Activated T-helper 1 cell treated with anti-CD3 and anti-CD28 coated beads, Interleukin-12 subunit alpha, Interleukin-12 subunit beta, Interleukin-2, Interleukin-4 antibody, amounts not matched to agents 30 ng/mL and 10 ng/mL and 1 ng/mL, durations not matched to agents 14 hours and 24 hours and 36 hours (primary cell): Measurements from ENCODE around the gene SPDL1. TPM values are rescaled to one million over a fixed set of nuclear protein-coding genes. Genes with fewer than 3 reads are reported as not detected.
A peak's percentile ranks its signal among the peaks of the same experiment; 100 is the strongest.

Experiments used
- DNase-seq: peaks from one replicate; pipeline ENCODE4 v3.0.0; 2021; ENCODE audit warnings: low spot score
- H3K27ac Mint-ChIP-seq: one replicate; pipeline ENCODE4 v1.8.0; 2021; ENCODE audit warnings: mild to moderate bottlenecking, mixed read lengths
- H3K27me3 Mint-ChIP-seq: one replicate; pipeline ENCODE4 v1.8.0; 2022; ENCODE audit warnings: mild to moderate bottlenecking, moderate library complexity, mixed read lengths; ENCODE audit not compliant: insufficient read depth
- H3K36me3 Mint-ChIP-seq: one replicate; pipeline ENCODE4 v1.8.0; 2021; ENCODE audit warnings: low read depth, mixed read lengths
- H3K4me1 Mint-ChIP-seq: one replicate; pipeline ENCODE4 v1.8.0; 2021; ENCODE audit warnings: low read depth, mixed read lengths
- H3K4me3 Mint-ChIP-seq: one replicate; pipeline ENCODE4 v1.8.0; 2021; ENCODE audit warnings: mild to moderate bottlenecking, moderate library complexity, mixed read lengths
- H3K9me3 Mint-ChIP-seq: one replicate; pipeline ENCODE4 v1.8.0; 2021; ENCODE audit warnings: mixed read lengths
- intact Hi-C: fragments of 100-400 bp; cut with micrococcal nuclease; formaldehyde crosslinking; loops from one replicate; pipeline ENCODE4 v1.15.1; 2024
- total RNA-seq: library from RNA; stranded (reverse); gene quantifications from 2 replicates; pipeline ENCODE4 v1.2.3, GENCODE V29; 2022

The SPDL1 gene
- total RNA-seq: 34.1 and 41.0 TPM in 2 replicates

GRCh38 chr5:169583424-169584220 lies at the start of gene SPDL1:
SPDL1 (plus strand) TSS chr5:169583773; CDS start chr5:169588417, 4,644 bp downstream.
- peaks cover 46% of the 10 kb centered on the region for H3K4me1 Mint-ChIP-seq
- H3K9me3 Mint-ChIP-seq: no peaks in the 10 kb centered on the region
- intact Hi-C loops: loop anchor here (1.0 to 10.0 kb wide), 14 partner anchors 54 to 1804 kb away; partner anchors contain the start of genes DOCK2, NPM1, PANK3 and RARS1
- H3K4me3 Mint-ChIP-seq: peak within 1 kb of the TSS; percentile 98
- peak; percentile 94 for DNase-seq
- peaks cover 7% of the 10 kb centered on the region for H3K27me3 Mint-ChIP-seq
- H3K36me3 Mint-ChIP-seq: peaks cover 7% of the 10 kb centered on the region
- H3K27ac Mint-ChIP-seq: peak within 1 kb of the TSS; percentile 85

GRCh38 chr5:169534311-169534880 lies 49.2 kb upstream of the SPDL1 start:
- Mint-ChIP-seq H3K27me3 (peaks cover 15% of the 10 kb centered on the region), H3K27ac (no peak overlapping the region), H3K4me1 (no peaks in the 10 kb centered on the region), H3K9me3 (no peaks in the 10 kb centered on the region), H3K4me3 (no peak overlapping the region), H3K36me3 (no peaks in the 10 kb centered on the region)
- intact Hi-C loops: no loop called here
- DNase-seq: no peak

GRCh38 chr5:169534939-169535338 lies 48.6 kb upstream of the SPDL1 start:
- peaks cover 15% of the 10 kb centered on the region for H3K27me3 Mint-ChIP-seq
- H3K9me3 Mint-ChIP-seq: no peaks in the 10 kb centered on the region
- no peak overlapping the region for H3K4me3 Mint-ChIP-seq
- H3K27ac Mint-ChIP-seq: no peak overlapping the region
- intact Hi-C loops: no loop called here
- no peaks in the 10 kb centered on the region for H3K4me1 Mint-ChIP-seq
- no peak for DNase-seq
- no peaks in the 10 kb centered on the region for H3K36me3 Mint-ChIP-seq

DNA sequence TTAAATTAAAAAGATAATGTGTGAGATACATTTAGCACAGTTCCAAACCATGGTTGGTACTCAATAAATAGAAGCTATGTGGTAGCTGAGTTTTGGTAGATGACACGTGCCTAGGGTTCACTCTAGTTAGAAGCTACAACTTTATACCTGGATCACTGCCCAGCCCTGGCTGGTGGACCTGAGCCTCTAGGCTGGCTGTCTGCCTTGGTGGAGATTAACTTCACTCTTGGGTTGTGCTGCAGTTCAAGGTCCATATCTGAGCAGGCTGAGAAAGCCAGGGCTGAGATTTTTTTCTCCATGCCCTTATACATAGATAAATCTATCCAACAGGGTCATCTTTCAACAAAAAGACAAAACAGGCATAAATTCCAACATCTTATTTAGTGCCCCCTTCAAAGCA lies 44.6 kb upstream of the SPDL1 start:
- intact Hi-C loops: no loop called here
- Mint-ChIP-seq H3K9me3 (no peaks in the 10 kb centered on the region), H3K4me1 (no peaks in the 10 kb centered on the region), H3K27ac (no peak overlapping the region), H3K36me3 (no peaks in the 10 kb centered on the region), H3K4me3 (no peak overlapping the region), H3K27me3 (peaks cover 22% of the 10 kb centered on the region)
- DNase-seq: no peak

- no peak for DNase-seq
- Mint-ChIP-seq H3K4me1 (peaks cover 5% of the 10 kb centered on the region), H3K27me3 (peaks cover 25% of the 10 kb centered on the region), H3K9me3 (no peaks in the 10 kb centered on the region), H3K27ac (no peak overlapping the region), H3K4me3 (no peak overlapping the region), H3K36me3 (no peaks in the 10 kb centered on the region)
- intact Hi-C loops: no loop called here
Measured at GRCh38 chr5:169542811-169543210, 40.8 kb upstream of the SPDL1 start.

- H3K4me1 Mint-ChIP-seq: peaks cover 5% of the 10 kb centered on the region
- no peak overlapping the region for H3K27ac Mint-ChIP-seq
- H3K36me3 Mint-ChIP-seq: no peaks in the 10 kb centered on the region
- no peak overlapping the region for H3K4me3 Mint-ChIP-seq
- intact Hi-C loops: no loop called here
- H3K9me3 Mint-ChIP-seq: no peaks in the 10 kb centered on the region
- no peak for DNase-seq
- peaks cover 29% of the 10 kb centered on the region for H3K27me3 Mint-ChIP-seq
Measured at GRCh38 chr5:169544264-169544950, 39.2 kb upstream of the SPDL1 start.

- no peak overlapping the region for H3K4me3 Mint-ChIP-seq
- intact Hi-C loops: no loop called here
- DNase-seq: no peak
Measured at GRCh38 chr5:169545762-169546161, 37.8 kb upstream of the SPDL1 start.

DNA sequence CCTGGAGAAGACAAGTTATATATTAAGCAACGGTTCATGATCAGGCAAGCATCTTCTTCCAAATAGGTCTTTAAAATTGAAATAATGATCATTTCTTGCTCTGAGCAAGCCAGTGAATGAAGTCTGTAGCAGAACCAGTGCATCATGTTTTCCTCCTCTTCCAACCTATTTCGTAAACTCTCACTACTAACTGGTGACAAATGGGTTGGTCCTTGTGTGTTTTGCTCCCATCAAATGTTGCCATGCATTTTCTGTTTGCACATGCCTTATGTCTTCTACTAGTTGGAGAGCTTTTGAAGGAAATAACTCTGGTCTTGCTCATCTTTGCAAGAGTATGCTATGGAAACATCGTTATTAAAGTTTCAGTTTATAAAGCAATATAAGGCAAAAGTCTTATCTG lies 37.2 kb upstream of the SPDL1 start:
- no peaks in the 10 kb centered on the region for H3K36me3 Mint-ChIP-seq
- peaks cover 5% of the 10 kb centered on the region for H3K4me1 Mint-ChIP-seq
- H3K9me3 Mint-ChIP-seq: no peaks in the 10 kb centered on the region
- intact Hi-C loops: no loop called here
- H3K27ac Mint-ChIP-seq: no peak overlapping the region
- H3K4me3 Mint-ChIP-seq: no peak overlapping the region
- H3K27me3 Mint-ChIP-seq: peaks cover 48% of the 10 kb centered on the region
- DNase-seq: no peak

More at GRCh38 chr5:169545762-169546161, 37.8 kb upstream of the SPDL1 start:
- Mint-ChIP-seq H3K36me3 (no peaks in the 10 kb centered on the region), H3K4me1 (peaks cover 5% of the 10 kb centered on the region), H3K27ac (no peak overlapping the region), H3K27me3 (peaks cover 43% of the 10 kb centered on the region), H3K9me3 (no peaks in the 10 kb centered on the region)

- peaks cover 50% of the 10 kb centered on the region for H3K27me3 Mint-ChIP-seq
- H3K9me3 Mint-ChIP-seq: no peaks in the 10 kb centered on the region
- H3K27ac Mint-ChIP-seq: no peak overlapping the region
- intact Hi-C loops: no loop called here
- H3K4me1 Mint-ChIP-seq: peaks cover 5% of the 10 kb centered on the region
- DNase-seq: no peak
- no peak overlapping the region for H3K4me3 Mint-ChIP-seq
- no peaks in the 10 kb centered on the region for H3K36me3 Mint-ChIP-seq
Measured at GRCh38 chr5:169547508-169547907, 36.1 kb upstream of the SPDL1 start.

- Mint-ChIP-seq H3K36me3 (no peaks in the 10 kb centered on the region), H3K9me3 (no peaks in the 10 kb centered on the region), H3K27me3 (peaks cover 55% of the 10 kb centered on the region), H3K27ac (no peak overlapping the region), H3K4me3 (no peak overlapping the region), H3K4me1 (peaks cover 5% of the 10 kb centered on the region)
- DNase-seq: no peak
- intact Hi-C loops: no loop called here
Measured at GRCh38 chr5:169548315-169548714, 35.3 kb upstream of the SPDL1 start.

DNA sequence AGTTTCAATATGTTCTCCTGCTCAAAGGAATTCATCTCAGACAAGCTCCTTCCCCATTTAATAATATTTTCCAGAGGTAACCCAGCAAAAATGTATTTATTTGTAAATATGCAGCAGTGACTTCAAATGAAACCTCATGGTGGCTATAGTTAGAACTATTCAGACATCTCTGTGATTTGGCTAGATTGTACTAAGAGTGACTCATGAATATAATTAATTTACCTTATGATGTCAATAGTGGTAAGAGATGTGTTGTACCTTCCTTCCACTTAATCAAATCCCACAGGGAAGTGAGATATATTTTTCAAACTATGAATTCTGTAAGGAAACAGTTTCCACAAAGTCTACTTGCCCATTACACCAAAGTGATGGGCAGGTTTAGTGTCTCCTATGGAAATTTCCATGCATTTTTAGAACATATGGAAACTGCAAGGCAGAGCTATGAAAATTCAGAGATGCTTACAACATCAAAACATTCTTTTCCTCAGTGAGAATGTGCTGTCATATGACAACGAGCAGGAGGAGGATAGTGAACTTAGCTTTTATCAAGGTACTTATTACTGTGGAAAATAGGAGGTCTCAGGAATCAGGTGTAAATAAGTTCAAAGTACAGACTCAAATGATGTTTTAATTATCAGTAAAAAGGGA lies 34.0 kb upstream of the SPDL1 start:
- H3K36me3 Mint-ChIP-seq: no peaks in the 10 kb centered on the region
- no peak for DNase-seq
- H3K27ac Mint-ChIP-seq: no peak overlapping the region
- peaks cover 55% of the 10 kb centered on the region for H3K27me3 Mint-ChIP-seq
- intact Hi-C loops: no loop called here
- H3K4me3 Mint-ChIP-seq: no peak overlapping the region
- H3K9me3 Mint-ChIP-seq: no peaks in the 10 kb centered on the region
- peaks cover 5% of the 10 kb centered on the region for H3K4me1 Mint-ChIP-seq

- H3K27me3 Mint-ChIP-seq: peaks cover 55% of the 10 kb centered on the region
- no peak overlapping the region for H3K4me3 Mint-ChIP-seq
- DNase-seq: no peak
- no peak overlapping the region for H3K27ac Mint-ChIP-seq
- intact Hi-C loops: no loop called here
- H3K9me3 Mint-ChIP-seq: no peaks in the 10 kb centered on the region
- H3K36me3 Mint-ChIP-seq: no peaks in the 10 kb centered on the region
- H3K4me1 Mint-ChIP-seq: peaks cover 5% of the 10 kb centered on the region
Measured at GRCh38 chr5:169550227-169550626, 33.3 kb upstream of the SPDL1 start.

GRCh38 chr5:169551146-169551545 lies 32.4 kb upstream of the SPDL1 start:
- H3K9me3 Mint-ChIP-seq: no peaks in the 10 kb centered on the region
- no peaks in the 10 kb centered on the region for H3K36me3 Mint-ChIP-seq
- intact Hi-C loops: no loop called here
- DNase-seq: no peak
- no peak overlapping the region for H3K27ac Mint-ChIP-seq
- no peak overlapping the region for H3K4me3 Mint-ChIP-seq
- H3K27me3 Mint-ChIP-seq: peaks cover 49% of the 10 kb centered on the region
- peaks cover under 1% of the 10 kb centered on the region for H3K4me1 Mint-ChIP-seq
